Measurements from ENCODE around the gene HNRNPU. TPM values are rescaled to one million over a fixed set of nuclear protein-coding genes. Genes with fewer than 3 reads are reported as not detected.

Gene HNRNPU
- polyA plus RNA-seq (ENCODE audit: insufficient read depth in 1 of 5, insufficient read length in 5 of 5, low replicate concordance in 1 of 5), result 100 to 1,000 TPM; 452 to 688 (median 630) TPM
- long read RNA-seq, donor 1, full-length matches to known transcripts, result 80 of 360 reads
- long read RNA-seq, donor 1, partial matches to known transcripts, result 280 of 360 reads
- long read RNA-seq, donor 1, other reads (novel, unspliced or antisense), result 0 of 360 reads
- long read RNA-seq, donor 2, full-length matches to known transcripts, result 54 of 74 reads
- long read RNA-seq, donor 2, partial matches to known transcripts, result 20 of 74 reads
- long read RNA-seq, donor 2, other reads (novel, unspliced or antisense), result 0 of 74 reads
- long read RNA-seq, donor 3, full-length matches to known transcripts, result 73 of 210 reads
- long read RNA-seq, donor 3, partial matches to known transcripts, result 137 of 210 reads
- long read RNA-seq, donor 3, other reads (novel, unspliced or antisense), result 0 of 210 reads
- long read RNA-seq, donor 4, full-length matches to known transcripts, result 49 of 362 reads
- long read RNA-seq, donor 4, partial matches to known transcripts, result 223 of 362 reads
- long read RNA-seq, donor 4, other reads (novel, unspliced or antisense), result 90 of 362 reads
- long read RNA-seq, donor 5, full-length matches to known transcripts, result 60 of 666 reads
- long read RNA-seq, donor 5, partial matches to known transcripts, result 528 of 666 reads
- long read RNA-seq, donor 5, other reads (novel, unspliced or antisense), result 78 of 666 reads
- long read RNA-seq, donor 6, full-length matches to known transcripts, result 87 of 524 reads
- long read RNA-seq, donor 6, partial matches to known transcripts, result 343 of 524 reads
- long read RNA-seq, donor 6, other reads (novel, unspliced or antisense), result 94 of 524 reads
- long read RNA-seq, donor 7, full-length matches to known transcripts, result 86 of 512 reads
- long read RNA-seq, donor 7, partial matches to known transcripts, result 319 of 512 reads
- long read RNA-seq, donor 7, other reads (novel, unspliced or antisense), result 107 of 512 reads
- long read RNA-seq, donor 8, full-length matches to known transcripts, result 21 of 44 reads
- long read RNA-seq, donor 8, partial matches to known transcripts, result 23 of 44 reads
- long read RNA-seq, donor 8, other reads (novel, unspliced or antisense), result 0 of 44 reads

- peak; percentile 98 to 99 for DNase-seq
These were observed at the start of gene HNRNPU for GRCh38 chr1:244864253-244865027. Gene HNRNPU (minus strand): TSS chr1:244864543. CDS start chr1:244864307, 236 bp downstream.

- no peak for DNase-seq
These were observed 49.5 kb upstream of the HNRNPU start for GRCh38 chr1:244913806-244914205.

GRCh38 chr1:244904119-244904518 lies 39.8 kb upstream of the HNRNPU start:
- DNase-seq, result no peak

GRCh38 chr1:244901400-244902015 lies 37.2 kb upstream of the HNRNPU start:
- no peak for DNase-seq

DNA sequence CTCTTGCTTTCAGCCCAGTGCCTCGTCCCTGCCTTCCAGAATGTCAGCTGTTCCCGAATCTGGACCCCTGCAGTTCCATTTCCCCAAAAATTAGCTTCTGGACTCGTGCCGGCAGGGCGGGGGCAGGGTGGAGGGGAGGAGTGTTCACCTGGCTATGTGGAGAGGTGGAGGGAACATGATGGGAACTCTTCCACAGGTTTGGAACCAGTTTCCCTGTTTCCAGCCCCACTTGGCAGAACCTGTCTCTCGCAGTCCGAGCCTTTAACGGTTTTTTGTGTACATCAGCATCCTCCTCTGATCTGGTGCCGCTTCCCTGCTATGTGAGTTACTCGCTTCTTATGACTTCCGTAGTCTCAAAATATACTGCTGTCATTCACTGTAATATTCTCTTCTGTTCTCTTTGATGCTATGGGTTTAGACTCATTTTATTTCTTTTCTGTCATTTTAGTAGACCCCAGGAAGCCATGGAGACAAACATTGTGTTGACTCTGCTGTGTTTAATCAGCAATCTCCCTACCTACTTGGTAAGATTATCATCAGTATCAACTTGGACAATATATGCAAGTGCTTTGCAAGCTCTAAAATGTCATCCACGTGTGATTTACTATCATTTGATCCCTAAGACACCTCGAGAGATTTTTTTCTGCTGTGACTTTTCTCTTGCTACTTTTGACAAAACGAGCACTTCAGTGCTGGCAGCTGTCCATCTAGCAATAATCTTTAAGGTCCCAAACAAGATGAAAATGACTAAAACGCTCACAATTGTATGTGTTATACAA lies 33.3 kb upstream of the HNRNPU start:
- DNase-seq, result no peak

GRCh38 chr1:244896550-244896949 lies 32.2 kb upstream of the HNRNPU start:
- no peak for DNase-seq

DNA sequence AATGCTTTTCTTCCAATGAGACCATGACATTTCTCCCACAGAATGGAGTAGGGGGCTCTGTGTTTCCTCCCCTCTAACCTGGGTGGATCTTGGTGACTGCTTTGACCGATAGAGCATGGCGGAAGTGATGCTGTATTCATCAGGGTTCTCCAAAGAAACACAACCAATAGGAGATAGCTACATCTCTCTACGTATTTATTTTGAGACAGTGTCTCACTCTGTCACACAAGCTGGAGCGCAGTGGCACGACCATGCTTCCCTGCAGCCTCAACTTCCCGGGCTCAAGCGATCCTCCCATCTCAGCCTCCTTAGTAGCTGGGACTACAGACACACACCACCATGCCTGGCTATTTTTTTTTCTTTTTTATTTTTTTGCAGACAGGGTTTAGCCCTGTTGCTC lies 29.5 kb upstream of the HNRNPU start:
- DNase-seq, result no peak

DNA sequence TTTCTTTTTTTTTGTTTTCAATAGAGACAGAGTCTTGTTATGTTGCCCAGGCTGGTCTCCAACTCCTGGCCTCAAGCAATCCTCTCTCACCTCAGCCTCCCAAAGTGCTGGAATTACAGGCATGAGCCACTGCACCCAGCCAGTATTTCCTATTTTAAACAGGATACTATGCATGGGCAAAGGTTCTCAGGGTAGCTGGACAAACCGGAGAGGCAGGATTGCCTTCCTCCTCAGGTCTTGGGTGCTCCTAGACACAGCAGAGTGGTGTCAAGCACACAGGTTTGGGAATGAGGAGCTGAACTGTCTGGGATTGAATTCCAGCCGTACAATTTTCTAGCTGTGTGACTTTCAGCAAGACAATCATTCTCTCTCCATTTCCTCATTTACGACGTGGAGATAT lies 22.9 kb upstream of the HNRNPU start:
- no peak for DNase-seq

DNA sequence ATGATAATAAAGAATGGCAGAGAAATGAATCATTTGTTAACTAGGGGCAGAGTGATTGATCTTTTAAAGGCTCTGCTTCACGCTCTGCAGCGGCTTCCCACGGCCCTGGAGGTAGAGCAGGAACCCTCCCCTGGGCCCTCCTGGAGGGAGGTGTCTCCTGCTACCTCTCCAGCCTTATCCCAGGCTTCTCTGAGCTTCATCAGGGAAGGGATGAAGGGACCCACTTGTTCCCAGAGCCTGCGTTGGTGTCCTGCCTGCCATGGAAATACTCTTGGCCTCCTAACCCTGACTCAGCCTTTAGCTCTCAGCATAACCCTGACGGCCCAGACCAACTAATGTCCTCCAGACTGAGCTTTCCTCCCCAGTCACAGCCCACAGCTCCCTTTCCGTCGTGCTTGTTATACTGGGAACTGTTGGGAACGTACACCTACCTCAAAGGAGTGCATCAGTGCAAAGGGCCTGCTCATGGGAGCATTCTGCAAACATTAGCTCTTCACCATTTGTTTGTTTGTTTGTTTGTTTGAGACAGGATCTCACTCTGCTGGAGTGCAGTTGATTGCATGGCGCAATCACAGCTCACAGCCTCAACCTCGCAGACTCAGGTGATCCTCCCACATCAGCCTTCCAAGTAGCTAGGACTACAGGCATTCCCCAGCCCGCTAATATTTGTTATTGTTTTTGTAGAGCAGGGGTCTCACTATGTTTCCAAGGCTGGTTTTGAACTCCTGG lies 17.4 kb upstream of the HNRNPU start:
- DNase-seq, result no peak

GRCh38 chr1:244878681-244879080 lies 14.3 kb upstream of the HNRNPU start:
- DNase-seq, result no peak

DNA sequence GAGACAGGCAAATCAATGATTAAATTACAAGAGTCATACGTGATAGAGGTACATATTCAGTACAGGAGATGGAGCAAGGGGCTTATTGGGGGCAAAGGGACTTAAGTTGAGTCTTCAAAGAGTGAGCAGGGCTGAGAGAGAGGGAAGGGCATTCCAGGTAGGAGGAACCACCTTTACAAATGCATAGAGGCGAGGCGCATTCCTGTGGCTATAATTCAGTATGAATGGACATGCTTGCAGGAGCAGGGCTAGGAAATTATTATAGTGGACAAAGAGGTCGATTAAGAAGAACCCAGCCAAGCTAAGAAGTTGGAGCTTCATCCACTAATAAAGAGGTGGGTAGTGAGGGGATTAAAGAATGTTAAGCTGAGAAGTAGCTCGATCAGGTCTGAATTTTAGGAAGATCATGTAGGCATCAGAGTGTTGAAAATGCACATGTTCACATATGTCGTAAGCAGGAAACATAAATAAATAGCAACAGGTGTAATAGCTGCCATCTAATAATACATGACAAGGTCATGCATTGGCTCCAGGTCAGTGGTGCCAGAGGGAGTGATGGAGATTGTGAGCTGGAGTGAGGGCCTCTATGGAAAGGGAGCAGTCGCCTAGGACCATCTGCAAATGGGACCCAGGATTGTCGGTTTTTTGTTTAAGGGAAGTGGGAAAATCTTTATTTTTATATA lies 12.0 kb upstream of the HNRNPU start:
- DNase-seq, result no peak

GRCh38 chr1:244874974-244875579 lies 10.7 kb upstream of the HNRNPU start:
- DNase-seq, result no peak

- DNase-seq, result no peak
These were observed 5.6 kb upstream of the HNRNPU start for GRCh38 chr1:244869950-244870349.

- DNase-seq, result no peak
These were observed 5.1 kb upstream of the HNRNPU start for GRCh38 chr1:244869364-244869827.

DNA sequence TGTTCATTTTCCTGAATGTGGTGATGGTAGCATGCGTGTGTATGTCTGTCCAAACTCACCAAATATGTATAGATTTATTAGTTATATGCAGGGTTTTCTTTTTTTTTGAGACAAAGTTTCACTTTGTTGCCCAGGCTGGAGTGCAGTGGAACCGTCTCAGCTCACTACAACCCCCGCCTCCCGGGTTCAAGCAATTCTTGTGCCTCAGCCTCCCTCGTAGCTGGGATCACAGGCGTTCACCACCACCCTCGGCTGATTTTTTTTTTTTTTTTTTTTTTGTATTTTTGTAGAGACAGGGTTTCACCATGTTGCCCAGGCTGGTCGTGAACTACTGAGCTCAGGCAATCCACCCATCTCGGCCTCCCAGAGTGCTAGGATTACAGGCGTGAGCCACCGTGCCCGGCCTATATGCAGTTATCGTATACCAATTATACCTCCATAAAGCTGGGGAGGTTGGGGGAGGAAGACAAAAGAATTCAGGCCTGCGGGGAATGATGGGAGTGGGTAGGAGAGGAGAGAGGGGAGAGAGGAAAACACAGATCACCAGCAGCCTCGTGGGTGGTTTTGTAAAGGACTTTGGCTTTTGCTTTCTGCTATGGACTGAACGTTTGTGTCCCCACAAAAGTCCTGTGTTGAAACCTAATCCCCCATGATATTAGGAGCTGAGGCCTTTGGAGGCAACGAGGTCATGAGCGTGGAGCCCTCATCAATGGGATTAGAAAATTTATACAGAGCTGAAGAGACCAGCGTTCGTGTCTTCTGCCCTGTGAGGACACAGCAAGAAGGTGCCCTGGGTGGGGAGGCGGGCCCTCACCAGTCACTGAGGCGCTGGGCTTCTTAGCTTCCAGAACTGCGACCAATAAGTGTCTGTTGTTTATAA lies 4.4 kb upstream of the HNRNPU start:
- DNase-seq, result no peak

DNA sequence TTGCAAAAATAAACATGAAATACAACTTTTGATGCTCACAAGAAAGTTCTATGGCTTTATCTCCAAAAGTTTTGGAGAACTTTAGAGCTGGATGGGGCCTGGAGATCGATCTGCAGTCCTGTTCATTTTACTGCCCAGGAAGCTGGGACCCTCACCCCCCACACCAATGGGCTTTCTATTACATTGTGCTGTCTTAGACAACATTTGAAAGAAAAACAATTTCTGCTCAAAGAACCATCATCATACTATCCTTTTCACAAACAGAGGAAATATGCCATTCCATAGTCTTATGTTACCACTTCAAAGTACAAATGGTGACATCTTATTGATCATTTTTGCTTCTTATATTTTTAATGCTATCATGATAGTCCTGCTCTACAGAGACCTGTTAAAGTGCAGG lies 2.0 kb upstream of the HNRNPU start:
- DNase-seq, result no peak

DNA sequence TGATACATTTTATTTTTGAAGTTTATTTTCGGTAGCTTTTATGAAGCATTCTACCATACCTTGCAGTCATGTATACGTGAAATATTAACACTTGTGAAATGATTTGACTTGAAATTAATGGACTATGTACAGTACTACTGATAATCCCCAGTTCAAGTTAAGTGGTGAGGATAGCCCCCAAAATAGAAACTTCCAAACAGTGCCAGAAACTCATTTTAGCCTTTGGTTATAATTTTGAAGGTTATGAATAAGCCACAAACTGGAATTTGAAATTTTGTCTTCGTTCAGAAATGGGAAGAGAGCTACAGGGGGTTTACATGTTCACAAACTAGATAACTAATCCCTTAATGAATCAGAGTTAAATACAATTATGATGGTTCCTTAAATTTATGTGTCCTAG lies 1.5 kb upstream of the HNRNPU start:
- no peak for DNase-seq
